ENCODE results near the gene SLC16A2. TPM values are rescaled to one million over a fixed set of nuclear protein-coding genes. Genes with fewer than 3 reads are reported as not detected.

Gene SLC16A2
- total and polyA plus RNA-seq, 7 donors: 0.23 to 10.5 (median 5.3) TPM

DNA sequence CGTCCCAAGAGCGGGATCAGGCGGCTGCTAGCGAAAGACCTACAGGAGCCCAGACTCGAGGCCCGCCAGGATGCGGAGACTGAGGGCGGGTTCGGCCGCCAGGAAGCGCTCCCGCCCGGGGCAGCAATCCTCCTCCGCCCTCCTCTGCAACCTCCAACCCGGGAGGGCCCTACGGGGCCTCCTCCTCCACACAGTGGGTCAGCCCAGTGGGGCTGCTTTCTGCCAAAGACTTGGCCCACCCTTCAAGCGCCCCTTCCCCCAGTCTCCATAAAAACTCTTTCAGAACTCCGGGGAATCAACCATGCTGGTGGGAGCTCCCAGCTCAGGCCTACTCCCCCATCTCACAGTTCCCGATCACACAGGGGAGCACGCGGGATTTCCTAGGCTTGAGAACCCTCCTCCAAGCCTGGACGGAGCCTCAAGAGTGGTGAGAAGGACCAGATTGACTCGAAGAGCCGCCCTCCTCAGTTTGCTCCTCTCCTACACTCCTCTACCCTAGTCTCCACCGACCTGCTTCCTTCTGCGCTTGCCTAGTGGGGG, 115.6 kb downstream of the SLC16A2 start:
- H3K4me1 ChIP-seq: peaks cover 0 to 18% (median 6%) of the 10 kb centered on the region in 4 donors
- no peaks in the 10 kb centered on the region for H3K36me3 ChIP-seq
- no peaks in the 10 kb centered on the region for H3K9me3 ChIP-seq
- no peaks in the 10 kb centered on the region for H3K27me3 ChIP-seq
- H3K27ac ChIP-seq: peak overlapping the region; percentile 86 to 92 (median 88)
- peak overlapping the region; percentile 35 to 56 (median 49) for H3K4me3 ChIP-seq
- no peak for DNase-seq
- TF ChIP-seq POLR2AphosphoS5 (IDR thresholded peaks at IDR 0.05) (no peak), POLR2A (IDR thresholded peaks at IDR 0.05) (no peak), CTCF (IDR thresholded peaks at IDR 0.05) (no peak), EP300 (IDR thresholded peaks at IDR 0.05) (no peak)
- intact Hi-C loops (cut with DNase I): loop anchor here (1.0 to 10.0 kb wide), 3 partner anchors 116 to 972 kb away; partner anchors contain the start of genes CHIC1 and SLC16A2
- 22 to 31% methylated on average over 26 of the region's 26 CpGs for WGBS, 2 donors

GRCh38 chrX:74540635-74541249, 119.4 kb downstream of the SLC16A2 start:
- intact Hi-C loops (cut with DNase I): no loop called here

DNA sequence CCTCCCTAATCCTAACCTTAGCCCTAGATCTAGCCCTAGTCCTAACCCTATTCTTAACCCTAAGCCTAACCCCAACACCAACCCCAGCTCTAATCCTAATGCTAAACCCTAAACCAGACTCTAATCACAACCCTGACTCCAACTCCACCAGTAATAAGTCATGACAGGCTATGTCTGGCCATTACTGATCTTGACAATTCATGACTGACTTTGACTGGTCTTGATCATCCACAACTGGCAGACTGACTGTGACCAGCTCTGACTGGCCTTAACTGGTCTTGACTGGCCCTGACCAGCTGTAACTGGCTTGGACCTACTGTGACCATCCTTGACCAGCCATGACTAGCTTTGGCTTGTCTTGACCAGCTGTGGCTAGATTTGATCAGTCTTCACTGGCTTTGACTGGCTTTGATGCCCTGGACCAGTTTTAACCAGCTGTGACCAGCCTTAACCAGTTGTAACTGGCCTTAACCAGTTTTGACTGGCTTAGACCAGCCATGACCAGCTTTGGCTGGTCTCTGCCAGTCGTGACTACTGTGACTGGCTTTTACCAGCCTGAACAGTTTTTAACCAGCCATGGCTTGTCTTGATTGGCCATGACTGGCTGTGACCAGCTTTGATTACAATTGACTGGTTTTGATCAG, 124.7 kb downstream of the SLC16A2 start:
- H3K27ac ChIP-seq: no peak overlapping the region
- no peak for DNase-seq
- intact Hi-C loops (cut with DNase I): no loop called here
- no peaks in the 10 kb centered on the region for H3K9me3 ChIP-seq
- no peaks in the 10 kb centered on the region for H3K36me3 ChIP-seq
- H3K27me3 ChIP-seq: no peaks in the 10 kb centered on the region
- WGBS, 2 donors: 74 to 77% methylated on average over 1 of the region's 1 CpG
- H3K4me1 ChIP-seq: no peaks in the 10 kb centered on the region
- no peak overlapping the region for H3K4me3 ChIP-seq
- no peak for TF ChIP-seq CTCF (IDR thresholded peaks at IDR 0.05)
- no peak for TF ChIP-seq EP300 (IDR thresholded peaks at IDR 0.05)
- no peak for TF ChIP-seq POLR2AphosphoS5 (IDR thresholded peaks at IDR 0.05)
- no peak for TF ChIP-seq POLR2A (IDR thresholded peaks at IDR 0.05)

More at GRCh38 chrX:74540635-74541249, 119.4 kb downstream of the SLC16A2 start:
- DNase-seq: no peak
- WGBS, 2 donors: 26 to 68% methylated on average over 2 of the region's 2 CpGs
- H3K4me1 ChIP-seq: peaks cover 0 to 8% (median 6%) of the 10 kb centered on the region in 4 donors
- H3K4me3 ChIP-seq: no peak overlapping the region
- no peak for TF ChIP-seq POLR2A (IDR thresholded peaks at IDR 0.05)
- no peak overlapping the region for H3K27ac ChIP-seq
- H3K9me3 ChIP-seq: no peaks in the 10 kb centered on the region
- H3K27me3 ChIP-seq: no peaks in the 10 kb centered on the region
- H3K36me3 ChIP-seq: no peaks in the 10 kb centered on the region

- DNase-seq: no peak
- Histone ChIP-seq H3K27me3 (no peaks in the 10 kb centered on the region), H3K27ac (no peak overlapping the region), H3K4me3 (no peak overlapping the region), H3K36me3 (no peaks in the 10 kb centered on the region), H3K4me1 (no peaks in the 10 kb centered on the region), H3K9me3 (no peaks in the 10 kb centered on the region)
- intact Hi-C loops (cut with DNase I): no loop called here
- no peak for TF ChIP-seq EP300 (IDR thresholded peaks at IDR 0.05)
- no peak for TF ChIP-seq POLR2AphosphoS5 (IDR thresholded peaks at IDR 0.05)
- 86 to 100% methylated on average over 1 of the region's 1 CpG for WGBS, 2 donors
Measured at GRCh38 chrX:74546984-74547383, 125.7 kb downstream of the SLC16A2 start.

GRCh38 chrX:74550295-74550802, 129.1 kb downstream of the SLC16A2 start:
- Histone ChIP-seq H3K27me3 (no peaks in the 10 kb centered on the region), H3K36me3 (no peaks in the 10 kb centered on the region), H3K4me1 (no peaks in the 10 kb centered on the region), H3K4me3 (peak overlapping the region in 1 of 4 donors; percentile 24), H3K27ac (peak overlapping the region in 2 of 4 donors; percentile 39 to 56), H3K9me3 (no peaks in the 10 kb centered on the region)
- intact Hi-C loops (cut with DNase I): loop anchor here (1.0 to 5.0 kb wide), 2 partner anchors 167 to 693 kb away; no protein-coding TSS in a partner anchor
- TF ChIP-seq POLR2AphosphoS5 (IDR thresholded peaks at IDR 0.05): peak in 1 of 4 donors; percentile 12
- peak; percentile 94 to 96 (median 95) for TF ChIP-seq CTCF (IDR thresholded peaks at IDR 0.05)
- no peak for TF ChIP-seq POLR2A (IDR thresholded peaks at IDR 0.05)
- WGBS, 2 donors: 13 to 17% methylated on average over 24 of the region's 24 CpGs
- peak; percentile 91 for DNase-seq
